GM10847 (cell line): ENCODE measurements around the gene SQSTM1.

Source experiments
- POLR2A ChIP-seq: IDR thresholded peaks from 2 replicates; pipeline ENCODE4 v1.6.1; 2011; ENCODE audit not compliant: insufficient read length; ENCODE audit errors: extremely low read depth

SQSTM1 gene

DNA sequence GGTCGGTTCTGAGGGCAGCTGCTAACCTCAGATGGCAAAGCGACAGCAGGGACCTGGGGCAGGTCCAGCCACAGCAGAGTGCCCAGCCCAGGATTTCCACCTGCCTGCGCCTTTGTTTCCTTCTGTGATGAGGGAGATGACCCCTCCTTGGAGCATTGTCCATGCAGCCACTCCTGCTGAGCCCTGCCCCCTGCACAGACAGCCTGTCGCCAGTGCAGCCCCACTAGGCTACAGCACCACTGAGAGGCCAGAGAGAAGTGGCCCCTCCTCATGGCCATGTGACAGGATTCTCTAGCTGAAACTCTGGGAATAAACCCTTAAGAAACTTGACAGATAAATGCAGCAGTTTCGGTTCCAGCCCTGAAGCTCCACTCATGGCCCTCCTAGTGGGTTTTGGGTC is 48.4 kb downstream of the SQSTM1 start:
- no peak for TF ChIP-seq POLR2A

DNA sequence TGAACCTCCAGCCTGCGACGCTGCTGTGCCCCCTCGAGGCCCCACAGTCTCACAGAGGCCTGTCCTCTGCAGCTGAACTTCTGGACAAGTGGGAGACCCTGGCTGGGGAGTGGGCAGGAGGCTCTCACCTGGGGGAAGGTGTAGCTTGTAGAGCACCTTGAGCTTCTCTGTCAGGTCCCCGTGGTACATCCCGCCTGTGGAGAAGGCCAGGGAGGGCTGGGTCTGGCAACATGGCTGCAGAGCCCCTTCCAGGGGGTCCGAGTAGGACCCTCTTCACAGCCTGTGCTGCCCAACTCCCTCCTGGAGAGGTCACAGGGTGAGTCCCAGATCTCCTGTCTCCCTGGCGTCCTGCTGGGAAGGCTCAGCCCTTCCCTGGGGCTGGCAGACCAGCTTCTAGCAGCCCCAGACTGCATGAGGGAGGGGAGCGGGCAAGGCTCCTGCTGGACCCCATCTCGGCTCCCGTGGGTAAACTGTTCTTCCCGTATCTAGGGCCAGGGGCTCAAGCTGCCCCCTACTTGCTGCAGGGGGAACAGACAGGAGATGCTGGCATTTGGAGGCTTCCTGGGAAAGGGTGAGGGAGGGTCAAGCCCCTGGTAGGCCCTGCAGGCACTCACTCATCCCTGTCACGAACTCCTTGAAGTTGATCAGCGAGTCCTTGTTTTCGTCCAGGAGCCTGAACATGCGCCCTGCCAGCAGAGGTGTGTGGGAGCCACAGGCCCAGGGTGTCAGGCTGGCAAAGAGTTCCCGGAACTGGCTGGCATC is 49.1 kb downstream of the SQSTM1 start:
- TF ChIP-seq POLR2A = no peak

DNA sequence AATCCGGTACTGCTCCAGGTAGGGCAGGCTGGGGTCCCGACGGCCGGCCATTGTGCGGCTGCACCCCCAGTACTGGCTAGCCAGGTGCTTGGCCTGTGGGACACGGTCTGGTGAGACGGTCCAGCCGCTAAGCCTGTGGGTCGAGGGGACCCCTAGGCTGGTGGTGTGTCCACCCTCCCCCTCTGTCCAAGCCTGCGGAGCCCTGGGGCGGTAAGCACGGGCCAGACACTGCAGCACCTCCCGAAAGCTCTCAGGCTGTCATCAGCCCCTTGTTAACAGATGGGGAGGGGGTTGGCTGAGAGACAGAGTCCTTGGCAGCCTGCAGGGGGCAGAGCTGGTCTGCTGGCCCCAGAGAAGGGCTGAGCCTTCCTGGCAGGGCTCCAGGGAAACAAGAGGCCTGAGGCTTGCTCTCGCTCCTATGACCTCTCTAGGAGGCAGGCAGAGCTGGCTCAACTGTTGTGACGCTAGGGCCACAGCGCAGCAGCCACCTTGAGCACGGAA is 49.7 kb downstream of the SQSTM1 start:
- TF ChIP-seq POLR2A = no peak

DNA sequence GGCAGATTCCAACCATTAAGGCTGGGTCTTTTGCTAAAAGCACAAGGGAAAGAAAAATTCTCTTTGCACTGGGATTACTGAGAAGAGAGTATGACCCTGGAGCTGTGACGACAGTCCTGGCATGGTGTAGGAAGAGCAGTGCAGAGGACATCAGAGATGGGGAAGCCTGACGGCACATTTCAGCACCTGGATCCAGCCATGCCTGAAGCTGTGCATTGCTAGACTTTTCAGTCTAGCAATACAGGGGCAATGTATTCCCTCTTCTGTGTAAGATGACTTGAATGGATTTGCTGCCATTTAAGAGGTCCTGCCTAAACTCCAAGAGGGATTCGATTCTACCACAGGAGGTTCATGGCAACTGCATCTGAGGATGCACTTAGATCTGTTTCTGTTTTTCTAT is 50.2 kb downstream of the SQSTM1 start:
- no peak for TF ChIP-seq POLR2A

DNA sequence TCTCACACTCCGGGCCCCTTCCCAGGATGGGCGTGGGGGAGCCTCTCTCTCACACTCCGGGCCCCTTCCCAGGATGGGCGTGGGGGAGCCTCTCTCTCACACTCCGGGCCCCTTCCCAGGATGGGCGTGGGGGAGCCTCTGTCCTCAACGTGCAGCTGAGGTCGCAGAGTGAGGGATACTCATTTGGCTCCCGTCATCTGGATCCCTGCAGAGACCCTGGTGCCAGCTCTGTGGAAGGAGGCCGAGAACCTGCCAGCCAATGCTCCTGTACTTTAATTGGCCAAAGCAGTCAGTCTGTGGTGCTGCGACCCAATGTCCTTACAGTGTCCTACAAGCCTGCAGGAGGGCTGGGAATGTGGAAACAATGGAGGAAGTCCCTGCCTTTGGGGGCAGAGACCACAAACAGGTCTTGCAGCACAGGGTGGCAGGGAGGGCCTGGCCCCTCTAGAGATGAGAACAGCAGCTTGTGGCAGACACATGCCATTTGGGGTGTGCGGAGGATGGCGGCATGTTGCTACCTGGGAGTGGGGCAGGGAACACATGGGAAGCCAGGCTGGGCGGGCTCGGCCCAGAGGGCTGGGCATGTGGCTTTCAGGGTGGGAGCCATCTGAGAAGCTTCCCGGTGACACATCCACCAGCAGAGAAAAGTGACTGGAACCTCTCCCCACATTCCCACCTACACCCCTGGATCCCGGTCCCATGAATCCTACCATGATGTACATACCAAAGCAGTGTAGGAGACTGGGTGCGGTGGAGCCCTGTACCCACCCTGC is 51.5 kb downstream of the SQSTM1 start:
- no peak for TF ChIP-seq POLR2A

- TF ChIP-seq POLR2A = no peak
Measured at GRCh38 chr5:179872828-179873575, 52.3 kb downstream of the SQSTM1 start.

GRCh38 chr5:179873588-179874110 is 52.9 kb downstream of the SQSTM1 start:
- no peak for TF ChIP-seq POLR2A

DNA sequence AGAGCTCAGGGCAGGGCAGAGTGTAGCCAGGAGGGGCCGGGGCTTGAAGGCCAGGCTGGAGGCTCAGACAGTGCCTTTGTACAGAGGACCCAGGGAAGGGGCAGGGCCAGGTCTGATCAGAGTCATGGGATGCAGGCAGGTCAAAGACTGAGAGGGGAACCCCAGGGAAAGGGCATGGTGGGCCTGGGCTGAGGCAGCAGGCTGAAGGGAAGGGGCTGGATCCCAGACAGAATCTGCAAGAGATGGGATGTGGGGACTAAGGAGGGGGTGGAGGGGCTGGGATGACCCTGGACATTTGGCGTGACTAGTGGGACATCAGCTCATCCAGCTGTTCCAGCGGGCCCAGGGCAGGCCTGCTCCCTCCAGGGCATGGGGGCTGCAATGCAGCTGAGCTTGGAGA is 53.4 kb downstream of the SQSTM1 start:
- no peak for TF ChIP-seq POLR2A

- no peak for TF ChIP-seq POLR2A
Measured at GRCh38 chr5:179874536-179875292, 54.0 kb downstream of the SQSTM1 start.

DNA sequence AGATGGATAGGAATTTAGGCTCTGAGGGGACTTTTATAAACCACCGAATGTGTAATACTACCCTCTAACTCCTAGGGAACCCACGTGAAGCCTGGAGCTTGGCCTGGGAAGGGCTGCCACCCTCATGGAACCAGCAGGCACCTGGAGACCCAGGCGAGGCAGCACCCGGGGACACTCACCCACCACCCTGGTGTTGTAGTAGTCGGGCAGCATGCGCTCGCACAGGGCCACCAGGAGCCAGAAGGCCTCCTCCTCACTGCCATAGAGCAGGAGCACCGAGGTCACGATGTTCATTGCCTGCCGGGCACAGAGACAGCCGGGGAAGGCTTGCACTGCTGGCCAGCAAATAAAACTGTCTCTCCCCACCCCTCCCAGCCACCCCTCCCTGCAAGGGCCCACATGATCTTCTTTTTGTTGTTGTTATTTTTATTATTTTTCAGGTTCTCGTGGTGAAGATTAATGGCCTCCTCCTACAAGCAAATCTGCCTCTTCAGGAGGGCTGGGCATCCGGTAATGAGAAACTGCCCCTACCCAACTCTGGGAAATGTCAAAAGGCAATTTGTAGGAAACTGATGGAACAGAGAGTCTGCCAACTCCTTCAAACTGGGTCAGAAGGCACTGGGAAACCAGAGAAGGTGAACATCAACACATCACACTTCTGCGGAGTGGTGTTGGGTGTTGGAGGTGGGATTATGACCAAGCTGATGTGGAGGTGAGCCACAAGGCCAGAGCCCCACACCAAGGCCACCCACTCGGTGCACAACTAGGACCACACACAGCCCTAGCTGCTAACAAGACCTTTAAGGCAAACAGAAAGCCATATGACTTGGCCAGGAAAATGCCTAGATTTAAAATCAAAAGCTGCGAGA is 55.3 kb downstream of the SQSTM1 start:
- TF ChIP-seq POLR2A = no peak

DNA sequence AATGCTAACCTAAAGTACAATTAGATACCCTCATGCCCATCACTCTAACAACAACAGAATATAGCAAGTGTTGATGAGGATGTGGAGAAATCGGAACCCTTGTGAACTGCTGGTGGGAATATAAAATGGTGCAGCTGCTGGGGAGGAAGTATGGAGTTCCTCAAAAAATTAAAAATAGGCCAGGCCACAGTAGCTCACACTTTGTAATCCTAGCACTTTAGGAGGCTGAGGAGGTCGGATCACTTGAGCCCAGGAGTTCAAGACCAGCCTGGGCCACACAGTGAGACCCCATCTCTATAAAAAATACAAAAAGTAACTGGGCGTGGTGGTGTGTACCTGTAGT is 55.9 kb downstream of the SQSTM1 start:
- no peak for TF ChIP-seq POLR2A

DNA sequence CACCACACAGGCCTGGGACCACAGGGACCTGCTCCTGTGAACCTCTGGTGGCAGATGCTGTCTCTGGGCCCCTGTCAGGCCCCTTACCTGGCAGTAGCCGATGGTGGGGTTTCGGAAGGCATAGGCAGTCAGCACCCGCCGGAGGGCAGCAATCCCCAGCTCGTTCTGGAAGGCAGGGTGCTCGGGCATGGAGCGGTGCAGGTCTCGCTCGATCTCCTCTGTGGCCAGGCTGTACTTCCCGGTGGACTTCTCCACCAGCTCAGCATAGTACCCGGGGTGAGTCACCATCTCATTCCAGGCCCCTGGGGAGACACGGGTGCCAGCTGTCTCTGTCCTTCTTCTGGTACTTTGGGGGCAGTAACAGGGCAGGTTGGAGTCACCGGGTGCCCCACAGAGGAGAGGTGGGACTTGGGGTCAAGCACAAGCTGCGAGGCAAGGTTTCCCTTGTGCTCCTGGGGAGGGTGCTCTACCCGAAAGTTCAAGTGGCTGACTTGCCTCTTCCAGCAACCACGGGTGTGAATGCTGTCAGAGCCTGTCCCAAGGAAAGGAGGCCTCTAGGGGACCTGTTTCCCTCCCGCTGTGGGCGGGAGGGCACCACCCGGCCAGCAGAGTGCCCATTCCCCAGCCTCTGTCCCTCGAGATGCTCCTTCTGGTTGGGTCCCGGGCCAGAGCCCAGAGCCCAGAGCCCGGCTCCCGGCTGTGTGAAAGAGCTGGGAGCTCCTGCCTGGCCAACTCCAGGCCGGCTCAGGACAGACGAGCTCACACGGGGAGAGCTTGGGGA is 57.7 kb downstream of the SQSTM1 start:
- no peak for TF ChIP-seq POLR2A

DNA sequence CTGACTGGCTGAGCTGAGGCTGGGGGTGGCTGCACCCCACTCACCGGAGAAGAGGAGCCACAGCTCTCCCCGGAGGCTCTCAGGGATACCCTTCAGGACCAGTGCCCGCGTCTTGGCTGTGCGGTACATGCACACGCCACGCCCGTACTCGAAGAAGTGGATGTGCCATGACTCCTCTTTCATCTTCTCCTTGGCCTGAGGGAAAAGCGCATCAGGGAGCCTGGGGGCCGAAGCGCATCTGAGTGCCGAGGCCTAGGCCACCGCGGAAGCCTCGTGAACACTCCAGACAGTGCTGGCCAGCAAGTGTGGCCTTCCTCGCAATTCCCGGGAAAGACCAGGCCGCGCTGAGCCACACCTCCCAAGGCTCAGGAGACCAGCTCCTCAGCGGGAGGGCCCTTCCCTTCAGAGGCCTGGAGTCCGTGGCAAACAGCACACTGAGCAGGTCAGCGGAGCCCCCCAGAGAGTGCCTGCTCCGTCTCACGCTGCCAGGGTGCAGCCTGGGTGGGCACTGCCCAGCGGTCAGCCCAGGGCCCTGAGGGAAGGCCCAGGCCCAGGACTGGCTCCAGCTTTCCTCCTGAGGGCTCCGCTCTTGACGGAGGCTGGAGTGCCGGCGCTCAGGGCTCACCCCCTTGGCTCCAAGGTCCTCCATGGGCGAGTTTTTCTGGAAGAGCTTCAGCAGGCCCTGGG is 58.4 kb downstream of the SQSTM1 start:
- TF ChIP-seq POLR2A = no peak
